PC-9 (cell line): ENCODE results near the gene REEP3. TPM values are rescaled to one million over a fixed set of nuclear protein-coding genes. Genes with fewer than 3 reads are reported as not detected.

Source experiments
- BruUV-seq: library from RNA; stranded (reverse); fragments of 400-500 nt; replicated peaks from 2 replicates; lab custom pipeline; 2021; lab: Mats Ljungman, UMichigan
- CTCF ChIA-PET: fragments of 300-600 bp; sonication (Branson Sonifier 250); formaldehyde crosslinking; loops from one replicate; lab custom pipeline; 2022; ENCODE audit warnings: antibody characterized with exemption; lab: Charles Lee
- POLR2A ChIA-PET: fragments of 300-600 bp; sonication (Branson Sonifier 250); formaldehyde crosslinking; loops from one replicate; lab custom pipeline; 2022; ENCODE audit warnings: antibody characterized with exemption; ENCODE audit not compliant: unreplicated experiment; lab: Charles Lee
- DNase-seq, 2 experiments: peaks; one replicate each; pipeline versions ENCODE4 v3.0.0 to v3.0.0-alpha.2; 2015 to 2022; ENCODE audit warnings: mixed read lengths in 1 of 2
- H2AFZ ChIP-seq: fragments of 200-600 bp; sonication (generic); 2 replicates; pipeline ENCODE4 v1.8.1; 2017; ENCODE audit warnings: antibody characterized with exemption
- H3F3A ChIP-seq: fragments of 200-600 bp; sonication (generic); 2 replicates; pipeline ENCODE4 v1.8.1; 2017; ENCODE audit warnings: antibody characterized with exemption, mild to moderate bottlenecking, low read depth; ENCODE audit not compliant: insufficient read depth
- H3K27ac ChIP-seq: fragments of 200-600 bp; sonication (generic); 2 replicates; pipeline ENCODE4 v1.6.1; 2016; ENCODE audit warnings: mixed run types
- H3K27me3 ChIP-seq: fragments of 200-600 bp; sonication (generic); 2 replicates; pipeline ENCODE4 v1.6.1; 2016; ENCODE audit warnings: low read depth, mixed run types; ENCODE audit not compliant: insufficient read depth
- H3K36me3 ChIP-seq: fragments of 200-600 bp; sonication (generic); 2 replicates; pipeline ENCODE4 v1.6.1; 2016; ENCODE audit warnings: low read depth, mixed run types
- H3K4me1 ChIP-seq: fragments of 200-600 bp; sonication (generic); replicated peaks from 2 replicates; pipeline ENCODE4 v1.6.1; 2016; ENCODE audit warnings: mixed run types; ENCODE audit not compliant: insufficient read depth
- H3K4me2 ChIP-seq: fragments of 200-600 bp; sonication (generic); 2 replicates; pipeline ENCODE4 v1.6.1; 2017; ENCODE audit warnings: mixed run types
- H3K4me3 ChIP-seq: fragments of 200-600 bp; sonication (generic); 2 replicates; pipeline ENCODE4 v1.6.1; 2016; ENCODE audit warnings: mixed run types
- H3K79me2 ChIP-seq: fragments of 200-600 bp; sonication (generic); 2 replicates; pipeline ENCODE4 v1.6.1; 2017; ENCODE audit warnings: low read depth, mixed run types
- H3K9me2 ChIP-seq: fragments of 200-600 bp; sonication (generic); 2 replicates; pipeline ENCODE4 v1.8.1; 2017; ENCODE audit warnings: mild to moderate bottlenecking; ENCODE audit not compliant: insufficient read depth
- H3K9me3 ChIP-seq: fragments of 200-600 bp; sonication (generic); 2 replicates; pipeline ENCODE4 v1.8.1; 2016; ENCODE audit warnings: low read depth; ENCODE audit not compliant: insufficient read depth
- H4K20me1 ChIP-seq: fragments of 200-600 bp; sonication (generic); 2 replicates; pipeline ENCODE4 v1.8.1; 2017; ENCODE audit not compliant: insufficient read depth
- CTCF ChIP-seq: fragments of 200-600 bp; sonication (generic); conservative IDR thresholded peaks from 2 replicates; pipeline ENCODE4 v1.6.1; 2017; ENCODE audit warnings: mixed run types, antibody characterized with exemption, mild to moderate bottlenecking, moderate library complexity
- EZH2 ChIP-seq: fragments of 200-600 bp; sonication (generic); IDR thresholded peaks from 2 replicates; pipeline ENCODE4 v1.8.0; 2017; ENCODE audit warnings: antibody characterized with exemption, low read depth
- intact Hi-C: fragments of 100-400 bp; cut with micrococcal nuclease; formaldehyde crosslinking; loops from one replicate; pipeline ENCODE4 v1.10.0; 2022; ENCODE audit not compliant: unreplicated experiment
- total RNA-seq: library from RNA; stranded (reverse); gene quantifications from 2 replicates; pipeline ENCODE4 v1.2.3, GENCODE V29; 2021

REEP3 gene
- total RNA-seq, 1 experiment from 2014 or later = 56.4 TPM

- CTCF ChIA-PET = no interaction called here
- BruUV-seq = no TSS peak
- Histone ChIP-seq H3K4me3 (no peak overlapping the region), H3K4me2 (no peak overlapping the region), H2AFZ (no peak overlapping the region), H3K27me3 (no peaks in the 10 kb centered on the region), H3K9me3 (no peaks in the 10 kb centered on the region), H3K27ac (no peak overlapping the region), H3K4me1 (no peaks in the 10 kb centered on the region), H4K20me1 (no peaks in the 10 kb centered on the region), H3K79me2 (no peaks in the 10 kb centered on the region), H3K9me2 (no peaks in the 10 kb centered on the region), H3K36me3 (no peaks in the 10 kb centered on the region), H3F3A (no peaks in the 10 kb centered on the region; the same call in 1 of the 2 replicates)
- POLR2A ChIA-PET = no interaction called here
- no peak for DNase-seq
- TF ChIP-seq EZH2 (no peak), CTCF (no peak)
- intact Hi-C loops = no loop called here
Observed at GRCh38 chr10:63619426-63619825, 98.2 kb downstream of the REEP3 start.

DNA sequence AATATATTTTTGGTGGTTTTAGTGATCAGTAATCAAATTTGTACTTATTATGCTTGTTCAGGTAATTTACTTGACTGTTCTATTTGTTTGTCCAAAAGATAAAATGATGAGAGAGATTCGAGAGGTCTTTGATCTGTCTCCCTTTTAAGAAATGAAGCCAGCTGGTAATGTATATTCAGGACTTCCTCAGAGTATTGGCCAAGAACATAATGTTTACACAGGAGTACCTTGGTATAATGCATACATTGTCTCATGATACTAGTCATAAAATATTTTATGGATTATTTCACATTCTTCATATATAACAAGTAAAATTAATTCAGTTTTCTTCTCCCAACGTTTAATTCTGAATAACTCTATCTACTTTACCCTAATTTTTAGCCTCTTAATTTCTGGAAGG is 100.9 kb downstream of the REEP3 start:
- Histone ChIP-seq H3K36me3 (no peaks in the 10 kb centered on the region), H3K9me3 (no peaks in the 10 kb centered on the region), H3K4me1 (no peaks in the 10 kb centered on the region), H2AFZ (no peak overlapping the region), H3K79me2 (no peaks in the 10 kb centered on the region), H3K27me3 (no peaks in the 10 kb centered on the region), H3K4me2 (no peak overlapping the region), H3F3A (no peaks in the 10 kb centered on the region; the same call in 1 of the 2 replicates), H3K9me2 (no peaks in the 10 kb centered on the region), H3K27ac (no peak overlapping the region), H3K4me3 (no peak overlapping the region), H4K20me1 (no peaks in the 10 kb centered on the region)
- ChIA-PET POLR2A (no interaction called here), CTCF (no interaction called here)
- no peak for DNase-seq
- TF ChIP-seq EZH2 (no peak), CTCF (no peak)
- BruUV-seq = no TSS peak
- intact Hi-C loops = no loop called here

DNA sequence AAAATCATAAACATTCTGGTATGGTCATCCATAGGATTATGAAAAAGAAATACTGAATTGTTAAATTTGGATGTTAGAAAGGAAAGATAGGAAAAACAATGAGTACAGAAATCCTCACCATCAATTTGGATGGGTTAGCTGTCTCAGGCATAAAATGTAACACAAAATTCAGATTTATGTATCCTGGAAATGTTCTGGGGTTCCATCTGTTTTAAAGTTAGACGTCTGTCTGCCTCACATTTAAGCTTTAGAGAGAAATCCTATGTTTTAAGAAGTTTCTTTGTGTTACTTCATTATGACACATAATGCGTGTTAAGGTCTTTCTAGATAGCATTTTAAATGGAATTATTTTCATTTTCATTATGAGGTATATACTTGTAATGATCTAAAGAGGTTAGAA is 103.5 kb downstream of the REEP3 start:
- Histone ChIP-seq H3K27ac (no peak overlapping the region), H3F3A (peaks cover 1% of the 10 kb centered on the region), H3K4me3 (no peak overlapping the region), H3K79me2 (no peaks in the 10 kb centered on the region), H2AFZ (no peak overlapping the region), H4K20me1 (no peaks in the 10 kb centered on the region), H3K4me1 (peaks cover 6% of the 10 kb centered on the region; the same call in 1 of the 2 replicates), H3K4me2 (no peak overlapping the region), H3K9me2 (no peaks in the 10 kb centered on the region), H3K9me3 (no peaks in the 10 kb centered on the region), H3K27me3 (no peaks in the 10 kb centered on the region), H3K36me3 (no peaks in the 10 kb centered on the region)
- CTCF ChIA-PET = no interaction called here
- no TSS peak for BruUV-seq
- POLR2A ChIA-PET = no interaction called here
- no peak for TF ChIP-seq EZH2
- TF ChIP-seq CTCF = no peak
- no peak for DNase-seq
- intact Hi-C loops = no loop called here
